Measurements from ENCODE around the gene DOCK8.

DNA sequence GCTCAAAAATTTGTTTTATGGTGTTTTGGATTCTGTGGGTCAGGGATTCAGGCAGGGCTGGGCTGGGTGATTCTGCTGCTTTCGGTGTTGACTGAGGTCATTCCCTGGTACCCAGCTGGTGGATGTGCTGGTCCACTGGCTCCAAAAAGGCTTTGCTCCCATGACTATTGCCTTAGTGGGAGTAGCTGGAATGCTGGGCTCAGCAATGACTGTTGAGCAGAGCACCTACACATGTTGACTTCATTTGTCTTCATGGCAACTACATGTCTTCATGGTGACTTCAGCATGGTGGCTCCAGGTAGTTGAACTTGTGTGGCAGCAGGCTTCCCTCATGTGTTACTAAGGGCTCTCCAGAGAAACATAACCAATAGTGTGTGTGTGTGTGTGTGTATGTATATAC lies 297.2 kb downstream of the DOCK8 start:
- TF ChIP-seq CTCF (IDR thresholded peaks at IDR 0.05) = no peak
- no peak for TF ChIP-seq POLR2A (IDR thresholded peaks at IDR 0.05)
